ENCODE measurements around the gene XPOT.
A peak's percentile ranks its signal among the peaks of the same experiment; 100 is the strongest.

XPOT gene

DNA sequence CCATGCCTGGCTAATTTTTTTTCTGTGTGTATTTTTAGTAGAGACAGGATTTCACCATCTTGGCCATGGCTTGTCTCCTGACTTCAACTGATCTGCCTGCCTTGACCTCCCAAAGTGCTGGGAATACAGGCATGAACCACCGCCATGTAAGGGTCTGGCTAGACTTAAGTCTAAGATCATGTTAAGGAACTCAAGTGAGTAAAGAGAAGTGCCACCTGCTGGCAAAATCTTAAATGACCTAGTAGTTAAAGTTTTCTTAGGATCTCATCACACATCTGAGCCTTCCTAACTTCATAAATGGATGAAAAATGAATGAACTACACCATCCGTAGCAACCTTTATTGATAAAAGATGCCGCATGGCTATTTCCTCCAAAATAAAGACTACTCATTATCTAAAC is 12.0 kb upstream of the XPOT start:
- Histone ChIP-seq H3K9ac (ENCODE audit: low read length) (no peak overlapping the region), H3K4me3 (ENCODE audit: low read depth in 1 of 2, low read length in 2 of 2) (no peak overlapping the region), H3K9me3 (ENCODE audit: low read length) (no peaks in the 10 kb centered on the region), H3K36me3 (ENCODE audit: insufficient read depth, low read length) (no peaks in the 10 kb centered on the region), H3K4me1 (ENCODE audit: insufficient read depth, low read length) (no peaks in the 10 kb centered on the region), H3K27me3 (ENCODE audit: control insufficient read depth in 1 of 2, insufficient read depth in 2 of 2, low read length in 2 of 2) (peaks cover 13 to 25% of the 10 kb centered on the region in 2 donors), H3K27ac (ENCODE audit: low read depth, low read length) (no peak overlapping the region)

DNA sequence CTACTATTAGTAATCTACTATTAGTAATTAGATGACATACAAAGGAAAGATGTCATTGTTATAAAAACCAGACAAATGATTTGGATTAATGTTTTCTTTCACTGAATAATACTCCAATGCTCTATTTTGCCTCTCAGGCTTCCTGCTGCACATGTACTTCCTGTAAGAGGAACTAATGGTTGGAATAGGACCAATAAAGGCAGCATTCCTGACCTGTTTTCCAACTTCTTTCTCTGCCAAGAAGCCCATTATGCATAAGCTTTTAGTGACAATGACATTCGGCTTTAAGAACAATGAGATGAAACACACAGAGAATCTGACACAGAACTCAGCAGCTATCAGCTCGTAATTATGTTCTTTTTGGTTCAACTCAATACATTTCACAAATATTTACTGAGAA is 8.5 kb upstream of the XPOT start:
- Histone ChIP-seq H3K27me3 (ENCODE audit: control insufficient read depth in 1 of 2, insufficient read depth in 2 of 2, low read length in 2 of 2) (peaks cover 3 to 12% of the 10 kb centered on the region in 2 donors), H3K4me1 (ENCODE audit: insufficient read depth, low read length) (no peaks in the 10 kb centered on the region), H3K4me3 (ENCODE audit: low read depth in 1 of 2, low read length in 2 of 2) (no peak overlapping the region), H3K27ac (ENCODE audit: low read depth, low read length) (no peak overlapping the region), H3K9ac (ENCODE audit: low read length) (no peak overlapping the region), H3K9me3 (ENCODE audit: low read length) (no peaks in the 10 kb centered on the region), H3K36me3 (ENCODE audit: insufficient read depth, low read length) (no peaks in the 10 kb centered on the region)

DNA sequence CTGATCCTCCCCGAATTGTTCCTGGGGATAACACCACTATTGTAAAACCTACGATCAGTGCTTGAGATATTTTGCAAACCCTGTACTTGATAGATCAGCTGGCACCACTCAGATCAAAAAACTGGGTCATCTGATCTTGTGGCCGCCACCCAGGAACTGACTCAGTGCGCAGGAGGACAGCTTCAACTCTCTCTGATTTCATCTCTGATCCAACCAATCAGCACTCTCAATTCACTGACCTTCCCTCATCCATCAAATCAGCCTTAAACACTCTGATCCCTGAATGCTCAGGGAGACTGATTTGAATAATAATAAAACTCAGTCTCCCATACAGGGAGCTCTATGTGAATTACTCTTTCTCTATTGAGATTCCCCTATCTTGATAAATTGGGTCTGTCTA is 4.2 kb upstream of the XPOT start:
- H3K4me3 ChIP-seq (ENCODE audit: low read depth in 1 of 2, low read length in 2 of 2): no peak overlapping the region
- no peaks in the 10 kb centered on the region for H3K27me3 ChIP-seq (ENCODE audit: control insufficient read depth in 1 of 2, insufficient read depth in 2 of 2, low read length in 2 of 2)
- H3K9ac ChIP-seq (ENCODE audit: low read length): no peak overlapping the region
- H3K36me3 ChIP-seq (ENCODE audit: insufficient read depth, low read length): no peaks in the 10 kb centered on the region
- H3K9me3 ChIP-seq (ENCODE audit: low read length): no peaks in the 10 kb centered on the region
- peaks cover under 1% of the 10 kb centered on the region for H3K4me1 ChIP-seq (ENCODE audit: insufficient read depth, low read length)
- H3K27ac ChIP-seq (ENCODE audit: low read depth, low read length): no peak overlapping the region

GRCh38 chr12:64402181-64402580 is 2.0 kb upstream of the XPOT start:
- Histone ChIP-seq H3K27me3 (ENCODE audit: control insufficient read depth in 1 of 2, insufficient read depth in 2 of 2, low read length in 2 of 2) (no peaks in the 10 kb centered on the region), H3K36me3 (ENCODE audit: insufficient read depth, low read length) (no peaks in the 10 kb centered on the region), H3K9me3 (ENCODE audit: low read length) (no peaks in the 10 kb centered on the region), H3K4me3 (ENCODE audit: low read depth in 1 of 2, low read length in 2 of 2) (no peak overlapping the region), H3K27ac (ENCODE audit: low read depth, low read length) (no peak overlapping the region), H3K4me1 (ENCODE audit: insufficient read depth, low read length) (peaks cover 8% of the 10 kb centered on the region), H3K9ac (ENCODE audit: low read length) (no peak overlapping the region)

DNA sequence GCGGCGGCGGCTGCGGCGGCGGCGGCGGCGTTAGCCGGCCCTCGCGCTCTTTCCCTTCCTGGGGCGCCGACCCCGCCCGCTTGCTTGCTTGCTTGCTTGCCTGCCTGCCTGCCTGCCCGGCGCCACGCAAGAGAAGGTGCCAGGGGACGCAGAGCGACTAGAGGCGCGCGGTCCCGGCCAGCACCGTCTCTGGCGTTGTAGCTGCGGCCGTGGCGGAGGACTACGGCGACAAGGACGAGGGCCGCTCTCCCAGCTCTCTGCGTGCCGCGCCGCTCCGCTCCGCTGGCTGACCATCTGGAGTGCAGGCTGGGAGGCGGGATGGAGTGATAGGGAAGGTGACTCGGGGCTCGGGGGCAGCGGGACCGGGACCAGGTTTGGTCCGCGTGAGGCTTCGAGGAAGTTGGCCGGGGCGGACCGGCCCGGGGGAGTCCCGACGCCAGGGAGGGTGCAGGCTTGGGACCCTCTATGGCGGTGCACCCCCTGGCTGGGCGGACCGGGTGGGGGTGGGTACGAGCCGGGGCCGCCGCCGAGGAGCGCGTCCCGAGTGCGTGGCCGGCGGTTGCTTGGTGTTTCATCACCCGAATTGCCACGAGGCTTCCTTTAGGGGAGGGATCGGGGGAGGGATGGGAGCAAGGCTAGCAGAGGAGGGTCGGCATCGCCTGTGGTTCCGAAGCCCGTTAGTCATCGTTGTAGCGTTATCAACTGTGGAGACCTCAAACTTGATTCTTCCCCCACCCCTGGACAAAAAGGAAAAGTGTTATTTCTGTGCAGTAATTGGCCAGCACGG is 471 bp downstream of the XPOT start:
- Histone ChIP-seq H3K27ac (ENCODE audit: low read depth, low read length) (peak overlapping the region; percentile 97), H3K4me3 (ENCODE audit: low read depth in 1 of 2, low read length in 2 of 2) (peak overlapping the region; percentile 62 to 90), H3K9me3 (ENCODE audit: low read length) (no peaks in the 10 kb centered on the region), H3K4me1 (ENCODE audit: insufficient read depth, low read length) (peaks cover 8% of the 10 kb centered on the region), H3K9ac (ENCODE audit: low read length) (peak overlapping the region; percentile 71), H3K27me3 (ENCODE audit: control insufficient read depth in 1 of 2, insufficient read depth in 2 of 2, low read length in 2 of 2) (no peaks in the 10 kb centered on the region), H3K36me3 (ENCODE audit: insufficient read depth, low read length) (no peaks in the 10 kb centered on the region)

DNA sequence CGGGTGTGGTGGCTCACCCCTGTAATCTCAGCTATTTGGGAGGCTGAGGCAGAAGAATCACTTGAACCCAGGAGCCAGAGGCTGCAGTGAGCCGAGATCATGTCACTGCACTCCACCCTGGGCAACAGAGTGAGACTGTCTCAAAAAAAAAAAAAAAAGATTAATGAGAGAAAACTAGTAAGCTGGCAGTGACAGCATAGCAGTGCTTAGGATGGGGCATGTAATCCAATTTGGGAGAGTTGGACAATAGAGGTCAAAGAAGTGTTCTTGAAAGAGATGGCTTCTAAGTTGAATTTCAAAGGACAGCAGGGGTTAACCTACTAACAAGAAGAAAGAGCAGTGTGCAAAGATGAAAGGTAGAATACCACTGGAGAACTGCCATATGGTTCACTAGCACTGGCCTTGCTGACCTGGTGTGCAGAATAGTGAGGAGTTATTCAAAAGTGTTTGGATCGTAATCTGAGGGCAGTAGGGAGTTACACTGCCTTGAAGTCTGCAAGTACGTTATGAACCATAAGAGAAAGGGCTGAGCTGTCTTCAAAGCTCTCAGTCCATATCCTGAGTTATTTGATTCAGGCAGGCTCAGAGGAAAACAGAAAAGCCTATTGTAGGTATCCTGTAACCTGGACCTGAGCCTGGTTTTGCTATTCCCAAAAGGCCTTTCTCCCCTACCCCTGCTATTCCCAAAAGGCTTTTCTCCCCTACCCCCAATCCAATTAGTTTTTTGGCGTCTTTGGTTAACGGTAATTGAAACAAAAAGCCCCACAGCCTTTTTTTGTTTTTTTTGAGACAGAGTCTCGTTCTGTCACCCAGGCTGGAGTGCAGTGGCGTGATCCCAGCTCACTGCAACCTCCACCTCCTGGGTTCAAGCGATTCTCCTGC is 3.4 kb downstream of the XPOT start:
- Histone ChIP-seq H3K4me3 (ENCODE audit: low read depth in 1 of 2, low read length in 2 of 2) (no peak overlapping the region), H3K36me3 (ENCODE audit: insufficient read depth, low read length) (peaks cover 16% of the 10 kb centered on the region), H3K9me3 (ENCODE audit: low read length) (no peaks in the 10 kb centered on the region), H3K9ac (ENCODE audit: low read length) (no peak overlapping the region), H3K4me1 (ENCODE audit: insufficient read depth, low read length) (peaks cover 8% of the 10 kb centered on the region), H3K27me3 (ENCODE audit: control insufficient read depth in 1 of 2, insufficient read depth in 2 of 2, low read length in 2 of 2) (no peaks in the 10 kb centered on the region), H3K27ac (ENCODE audit: low read depth, low read length) (no peak overlapping the region)

- Histone ChIP-seq H3K9me3 (ENCODE audit: low read length) (no peaks in the 10 kb centered on the region), H3K27me3 (ENCODE audit: control insufficient read depth in 1 of 2, insufficient read depth in 2 of 2, low read length in 2 of 2) (no peaks in the 10 kb centered on the region), H3K27ac (ENCODE audit: low read depth, low read length) (no peak overlapping the region), H3K36me3 (ENCODE audit: insufficient read depth, low read length) (peaks cover 39% of the 10 kb centered on the region), H3K4me3 (ENCODE audit: low read depth in 1 of 2, low read length in 2 of 2) (no peak overlapping the region), H3K9ac (ENCODE audit: low read length) (no peak overlapping the region), H3K4me1 (ENCODE audit: insufficient read depth, low read length) (no peaks in the 10 kb centered on the region)
These were observed 7.2 kb downstream of the XPOT start for GRCh38 chr12:64411427-64411826.

- H3K9ac ChIP-seq (ENCODE audit: low read length): no peak overlapping the region
- H3K9me3 ChIP-seq (ENCODE audit: low read length): no peaks in the 10 kb centered on the region
- H3K4me1 ChIP-seq (ENCODE audit: insufficient read depth, low read length): no peaks in the 10 kb centered on the region
- peaks cover 49% of the 10 kb centered on the region for H3K36me3 ChIP-seq (ENCODE audit: insufficient read depth, low read length)
- H3K27ac ChIP-seq (ENCODE audit: low read depth, low read length): no peak overlapping the region
- H3K27me3 ChIP-seq (ENCODE audit: control insufficient read depth in 1 of 2, insufficient read depth in 2 of 2, low read length in 2 of 2): no peaks in the 10 kb centered on the region
- H3K4me3 ChIP-seq (ENCODE audit: low read depth in 1 of 2, low read length in 2 of 2): no peak overlapping the region
These were observed 8.3 kb downstream of the XPOT start for GRCh38 chr12:64412459-64412858.

- H3K4me1 ChIP-seq (ENCODE audit: insufficient read depth, low read length): no peaks in the 10 kb centered on the region
- H3K9me3 ChIP-seq (ENCODE audit: low read length): no peaks in the 10 kb centered on the region
- no peak overlapping the region for H3K9ac ChIP-seq (ENCODE audit: low read length)
- no peak overlapping the region for H3K27ac ChIP-seq (ENCODE audit: low read depth, low read length)
- no peak overlapping the region for H3K4me3 ChIP-seq (ENCODE audit: low read depth in 1 of 2, low read length in 2 of 2)
- H3K27me3 ChIP-seq (ENCODE audit: control insufficient read depth in 1 of 2, insufficient read depth in 2 of 2, low read length in 2 of 2): no peaks in the 10 kb centered on the region
- H3K36me3 ChIP-seq (ENCODE audit: insufficient read depth, low read length): peaks cover 56% of the 10 kb centered on the region
These were observed 9.7 kb downstream of the XPOT start for GRCh38 chr12:64413884-64414283.

GRCh38 chr12:64418209-64418608 is 14.0 kb downstream of the XPOT start:
- H3K27ac ChIP-seq (ENCODE audit: low read depth, low read length): no peak overlapping the region
- no peak overlapping the region for H3K9ac ChIP-seq (ENCODE audit: low read length)
- H3K36me3 ChIP-seq (ENCODE audit: insufficient read depth, low read length): peaks cover 53% of the 10 kb centered on the region
- H3K9me3 ChIP-seq (ENCODE audit: low read length): no peaks in the 10 kb centered on the region
- no peaks in the 10 kb centered on the region for H3K27me3 ChIP-seq (ENCODE audit: control insufficient read depth in 1 of 2, insufficient read depth in 2 of 2, low read length in 2 of 2)
- H3K4me1 ChIP-seq (ENCODE audit: insufficient read depth, low read length): no peaks in the 10 kb centered on the region
- no peak overlapping the region for H3K4me3 ChIP-seq (ENCODE audit: low read depth in 1 of 2, low read length in 2 of 2)

- peaks cover 62% of the 10 kb centered on the region for H3K36me3 ChIP-seq (ENCODE audit: insufficient read depth, low read length)
- H3K27ac ChIP-seq (ENCODE audit: low read depth, low read length): no peak overlapping the region
- H3K27me3 ChIP-seq (ENCODE audit: control insufficient read depth in 1 of 2, insufficient read depth in 2 of 2, low read length in 2 of 2): no peaks in the 10 kb centered on the region
- no peak overlapping the region for H3K9ac ChIP-seq (ENCODE audit: low read length)
- no peaks in the 10 kb centered on the region for H3K9me3 ChIP-seq (ENCODE audit: low read length)
- no peak overlapping the region for H3K4me3 ChIP-seq (ENCODE audit: low read depth in 1 of 2, low read length in 2 of 2)
- no peaks in the 10 kb centered on the region for H3K4me1 ChIP-seq (ENCODE audit: insufficient read depth, low read length)
These were observed 15.5 kb downstream of the XPOT start for GRCh38 chr12:64419696-64420095.
